HG03439 (cell line): Measurements from ENCODE around the gene ZNF430.
"Not testable (repeated sequence)": the region's sequence is repeated elsewhere in the genome, so short reads cannot be mapped to it uniquely, and the experiment has no call there.

Source experiments
- ATAC-seq: cut with Tn5 transposase; IDR thresholded peaks from one replicate; pipeline ENCODE4 v1.9.1; 2021; ENCODE audit warnings: mild to moderate bottlenecking, moderate library complexity; ENCODE audit not compliant: unreplicated experiment

The ZNF430 gene

DNA sequence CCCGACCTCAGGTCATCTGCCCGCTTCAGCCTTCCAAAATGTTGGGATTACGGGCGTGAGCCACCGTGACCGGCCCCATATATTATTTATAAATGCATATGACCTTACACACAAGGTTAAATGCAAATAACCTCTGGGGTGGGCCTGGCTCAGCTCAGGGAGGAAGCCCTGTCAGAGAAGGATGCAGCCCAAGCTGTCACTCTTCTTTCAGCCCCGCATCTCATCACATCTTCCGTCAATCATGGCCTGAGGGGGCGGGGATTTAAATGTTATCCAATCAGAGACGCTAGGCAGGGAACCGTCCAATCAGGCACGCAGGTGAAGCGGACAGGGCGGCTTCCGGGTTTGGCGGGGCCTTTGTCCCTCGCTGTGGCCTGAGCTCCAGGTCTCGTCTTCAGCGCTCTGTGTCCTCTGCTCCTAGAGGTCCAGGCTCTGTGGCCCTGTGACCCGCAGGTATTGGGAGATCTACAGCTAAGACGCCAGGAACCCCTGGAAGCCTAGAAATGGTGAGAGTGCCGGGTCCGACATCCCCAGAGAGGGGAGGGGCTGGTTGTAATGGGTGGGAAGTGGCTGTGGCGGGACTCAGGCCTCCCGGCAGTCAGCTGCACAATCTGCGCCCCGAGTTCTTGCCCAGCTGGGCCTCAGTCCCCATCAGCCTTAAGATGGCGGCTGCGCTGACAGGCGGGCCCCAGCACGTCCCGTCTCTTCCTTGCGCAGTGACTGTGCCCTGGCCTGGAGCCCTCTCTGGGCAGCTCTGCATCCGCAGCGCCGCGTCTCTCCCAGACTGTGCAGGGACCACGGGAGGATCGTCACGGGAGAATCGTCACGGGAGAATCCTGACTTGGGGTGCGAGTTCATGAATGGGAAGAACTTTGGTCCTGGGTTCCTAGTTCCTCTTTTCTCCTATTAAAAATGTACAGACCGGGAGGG is at the start of gene ZNF430:
TSS of gene ZNF430 (plus strand) at position 360 of the 930 bp plus-strand sequence. CDS start at position 504, 144 bp downstream.
- peak; percentile 96 for ATAC-seq

DNA sequence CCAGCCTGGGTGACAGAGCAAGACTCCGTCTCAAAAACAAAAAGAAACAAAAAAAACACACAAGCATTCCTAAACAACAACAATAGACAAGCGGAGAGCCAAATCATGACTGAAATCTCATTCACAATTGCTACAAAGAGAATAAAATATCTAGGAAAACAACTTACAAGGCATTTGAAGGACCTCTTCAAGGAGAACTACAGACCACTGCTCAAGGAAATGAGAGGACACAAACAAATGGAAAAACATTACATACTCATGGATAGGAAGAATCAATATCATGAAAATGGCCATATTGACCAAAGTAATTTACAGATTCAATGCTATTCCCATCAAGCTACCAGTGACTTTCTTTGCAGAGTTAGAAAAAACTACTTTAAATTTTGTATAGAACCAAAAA is 27.7 kb upstream of the ZNF430 start:
- not testable (repeated sequence) for ATAC-seq

DNA sequence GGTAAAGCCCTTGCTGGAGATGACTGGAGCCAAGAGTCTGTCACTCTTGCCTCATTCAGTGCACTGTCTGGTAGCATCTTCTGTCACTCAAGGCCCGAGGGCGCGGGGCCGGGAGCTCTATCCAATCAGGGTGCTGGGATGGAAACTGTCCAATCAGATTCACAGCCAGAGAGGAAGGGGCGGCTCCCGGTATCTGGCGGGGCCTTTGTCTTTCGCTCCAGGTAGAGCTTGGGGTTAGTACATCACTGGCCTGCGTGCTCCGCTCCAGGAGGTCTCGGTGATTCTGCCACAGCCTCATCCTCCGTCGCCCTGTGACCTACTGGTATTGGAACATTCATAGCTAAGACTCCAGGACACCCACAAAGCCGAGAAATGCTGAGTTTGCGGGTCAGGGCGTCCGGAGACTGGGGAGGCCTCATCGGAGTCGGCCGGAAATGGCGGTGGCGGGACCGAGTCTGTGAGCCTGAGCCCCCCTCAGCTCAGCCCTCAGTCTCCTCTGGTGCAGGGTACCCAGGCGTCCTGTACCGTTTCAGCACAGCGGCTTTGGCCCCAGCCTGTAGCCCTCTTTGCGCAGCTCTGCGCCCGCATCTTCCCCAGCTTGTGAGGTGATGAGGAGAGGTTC is 20.6 kb upstream of the ZNF430 start:
- ATAC-seq: peak; percentile 98

DNA sequence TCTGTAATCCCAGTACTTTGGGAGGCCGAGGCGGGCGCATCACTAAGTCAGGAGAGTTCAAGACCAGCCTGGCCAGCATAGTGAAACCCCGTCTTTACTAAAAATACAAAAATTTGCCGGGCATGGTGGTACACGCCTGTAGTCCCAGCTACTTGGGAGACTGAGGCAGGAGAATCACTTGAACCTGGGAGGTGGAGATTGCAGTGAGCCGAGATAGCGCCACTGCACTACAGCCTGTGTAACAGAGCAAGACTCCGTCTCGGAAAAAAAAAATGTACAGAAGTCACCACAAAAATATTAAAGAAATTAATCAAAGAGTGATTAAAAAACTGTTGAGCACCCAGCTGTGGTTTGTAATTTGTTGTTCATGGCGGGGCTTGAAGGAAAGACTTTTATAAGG is 781 bp downstream of the ZNF430 start:
- ATAC-seq: not testable (repeated sequence)

DNA sequence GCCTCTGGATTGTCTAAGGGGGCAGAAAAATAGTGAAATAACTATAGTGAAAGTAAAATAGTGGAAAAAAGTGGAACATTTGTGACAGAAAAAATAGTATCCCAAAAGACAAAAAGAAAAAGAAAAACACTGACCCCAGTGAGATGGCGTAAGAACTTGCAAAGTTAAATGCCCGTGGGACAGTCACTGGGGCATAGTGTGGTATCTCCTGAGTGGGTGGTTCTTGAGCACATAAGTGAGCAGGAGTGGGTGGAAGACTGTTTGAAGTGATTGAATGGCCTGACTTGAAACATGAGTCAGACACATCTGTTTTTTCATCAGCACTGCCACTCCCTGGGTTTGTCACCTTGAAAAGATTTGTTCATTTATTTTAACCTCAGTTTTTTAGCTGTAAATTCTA is 2.5 kb downstream of the ZNF430 start:
- ATAC-seq: no peak

DNA sequence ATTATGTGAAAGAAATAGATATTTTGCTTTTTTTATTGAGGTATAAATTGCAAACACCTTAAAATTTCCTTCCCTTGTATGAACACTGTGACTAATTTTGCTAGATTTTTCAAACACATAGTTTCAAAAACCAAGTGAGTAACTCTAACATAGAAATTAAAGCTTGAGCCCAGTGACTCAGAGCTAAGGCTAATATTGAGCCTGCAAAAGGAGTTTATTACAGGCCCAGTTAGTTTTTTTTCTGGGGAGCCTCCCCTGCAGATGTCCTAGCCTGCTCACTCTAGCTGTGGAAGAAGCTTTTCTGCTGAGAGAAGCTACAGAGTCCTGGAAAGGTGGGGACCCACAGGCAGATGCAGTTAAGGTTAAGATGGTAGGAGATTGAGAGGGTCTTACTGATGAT is 3.4 kb downstream of the ZNF430 start:
- no peak for ATAC-seq

DNA sequence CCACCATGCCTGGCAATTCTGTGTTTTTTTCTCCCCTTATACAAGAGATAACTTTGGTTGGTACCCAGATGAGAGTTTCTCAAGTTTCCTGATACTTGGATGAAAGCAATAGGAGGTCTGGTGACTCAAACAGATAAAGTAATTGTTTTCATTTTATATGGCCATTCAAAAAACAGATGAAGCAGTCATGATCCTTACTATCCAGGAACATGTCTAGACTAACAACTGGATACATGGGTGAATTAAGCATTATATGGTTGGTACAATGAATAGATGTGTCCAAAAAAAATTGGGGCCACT is 8.5 kb downstream of the ZNF430 start:
- ATAC-seq: no peak

DNA sequence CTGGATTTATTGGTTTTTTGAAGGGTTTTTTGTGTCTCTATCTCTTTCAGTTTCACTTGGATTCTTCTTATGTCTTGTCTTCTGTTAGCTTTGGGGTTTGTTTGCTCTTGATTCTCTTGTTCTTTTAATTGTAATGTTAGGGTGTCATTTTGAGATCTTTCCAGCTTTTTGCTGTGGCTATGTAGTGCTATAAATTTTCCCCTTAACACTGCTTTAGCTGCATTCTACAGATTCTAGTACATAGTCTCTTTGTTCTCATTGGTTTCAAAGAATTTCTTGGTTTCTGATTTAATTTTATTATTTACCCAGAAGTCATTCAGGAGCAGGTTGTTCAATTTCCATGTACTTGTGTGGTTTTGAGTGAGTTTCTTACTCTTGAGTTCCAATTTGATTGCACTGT is 24.6 kb downstream of the ZNF430 start:
- ATAC-seq: no peak

DNA sequence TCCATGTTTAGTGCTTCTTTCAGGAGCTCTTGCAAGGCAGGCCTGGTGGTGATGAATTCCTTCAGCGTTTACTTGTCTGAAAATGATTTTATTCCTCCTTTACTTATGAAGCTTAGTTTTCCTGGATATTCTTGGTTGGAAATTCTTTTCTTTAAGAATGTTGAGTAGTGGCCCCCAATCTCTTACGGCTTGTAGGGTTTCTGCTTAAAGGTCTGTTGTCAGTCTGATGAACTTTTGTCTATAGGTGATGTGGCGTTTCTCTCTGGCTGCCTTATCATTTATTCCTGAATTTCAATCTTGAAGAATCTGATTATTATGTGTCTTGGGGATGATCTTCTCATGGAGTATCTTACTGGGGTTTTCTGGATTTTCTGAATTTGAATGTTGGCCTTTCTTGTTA is 26.0 kb downstream of the ZNF430 start:
- ATAC-seq: no peak

DNA sequence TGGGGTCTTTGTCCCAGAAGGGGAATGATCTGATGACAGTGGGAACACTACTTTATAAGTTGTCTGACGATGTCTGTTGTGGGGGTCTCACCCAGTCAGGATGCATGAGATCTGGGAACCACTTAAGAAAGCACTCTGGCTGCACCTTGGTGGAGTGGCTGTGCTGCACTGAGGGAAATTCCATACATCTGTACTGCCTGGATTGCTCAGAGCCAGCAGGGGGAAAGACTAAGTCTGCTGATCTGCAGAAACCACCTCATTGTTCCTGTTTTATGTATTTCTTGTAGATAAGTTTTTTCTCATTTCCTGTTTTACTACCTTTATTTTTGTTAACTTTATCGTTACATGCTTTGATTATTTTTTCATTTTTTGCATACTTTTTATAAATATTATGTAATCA is 27.3 kb downstream of the ZNF430 start:
- ATAC-seq: no peak

DNA sequence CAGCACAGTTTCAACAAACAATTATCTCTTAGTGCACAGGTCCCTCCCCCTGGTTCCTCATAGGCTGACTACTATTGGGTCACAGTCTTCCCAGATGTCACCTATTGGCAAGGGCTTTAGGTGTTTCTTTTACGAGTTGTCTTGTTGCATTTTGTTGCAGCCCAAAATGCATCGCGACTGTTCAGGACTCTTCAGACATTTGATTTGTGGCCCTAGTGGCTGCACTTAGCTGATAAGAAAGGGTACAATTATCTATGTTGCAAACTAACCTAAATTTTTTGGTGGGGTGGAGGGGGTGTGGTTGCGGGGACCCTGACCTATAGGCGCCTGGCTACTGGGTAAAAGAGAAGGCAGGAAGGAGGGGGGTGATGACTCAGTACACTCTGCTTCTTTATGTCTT is 32.4 kb downstream of the ZNF430 start:
- no peak for ATAC-seq

DNA sequence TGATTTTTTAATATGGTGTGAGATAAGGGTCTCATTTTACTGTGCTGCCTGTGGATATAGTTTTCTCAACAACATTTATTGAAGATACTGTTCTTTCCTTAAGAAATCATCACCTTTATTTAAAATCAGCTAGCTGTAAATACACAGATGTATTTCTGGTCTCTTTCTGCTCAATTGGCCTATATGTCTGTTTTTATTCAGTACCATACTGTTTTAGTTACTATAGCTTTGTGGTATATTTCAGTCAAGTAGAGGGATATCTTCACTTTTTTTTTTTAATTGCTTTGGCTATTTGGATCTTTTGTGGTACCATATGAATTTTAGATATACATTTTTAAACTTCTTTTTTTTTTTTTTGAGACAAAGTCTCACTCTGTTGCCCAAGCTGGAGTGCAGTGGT is 44.9 kb downstream of the ZNF430 start:
- no peak for ATAC-seq

DNA sequence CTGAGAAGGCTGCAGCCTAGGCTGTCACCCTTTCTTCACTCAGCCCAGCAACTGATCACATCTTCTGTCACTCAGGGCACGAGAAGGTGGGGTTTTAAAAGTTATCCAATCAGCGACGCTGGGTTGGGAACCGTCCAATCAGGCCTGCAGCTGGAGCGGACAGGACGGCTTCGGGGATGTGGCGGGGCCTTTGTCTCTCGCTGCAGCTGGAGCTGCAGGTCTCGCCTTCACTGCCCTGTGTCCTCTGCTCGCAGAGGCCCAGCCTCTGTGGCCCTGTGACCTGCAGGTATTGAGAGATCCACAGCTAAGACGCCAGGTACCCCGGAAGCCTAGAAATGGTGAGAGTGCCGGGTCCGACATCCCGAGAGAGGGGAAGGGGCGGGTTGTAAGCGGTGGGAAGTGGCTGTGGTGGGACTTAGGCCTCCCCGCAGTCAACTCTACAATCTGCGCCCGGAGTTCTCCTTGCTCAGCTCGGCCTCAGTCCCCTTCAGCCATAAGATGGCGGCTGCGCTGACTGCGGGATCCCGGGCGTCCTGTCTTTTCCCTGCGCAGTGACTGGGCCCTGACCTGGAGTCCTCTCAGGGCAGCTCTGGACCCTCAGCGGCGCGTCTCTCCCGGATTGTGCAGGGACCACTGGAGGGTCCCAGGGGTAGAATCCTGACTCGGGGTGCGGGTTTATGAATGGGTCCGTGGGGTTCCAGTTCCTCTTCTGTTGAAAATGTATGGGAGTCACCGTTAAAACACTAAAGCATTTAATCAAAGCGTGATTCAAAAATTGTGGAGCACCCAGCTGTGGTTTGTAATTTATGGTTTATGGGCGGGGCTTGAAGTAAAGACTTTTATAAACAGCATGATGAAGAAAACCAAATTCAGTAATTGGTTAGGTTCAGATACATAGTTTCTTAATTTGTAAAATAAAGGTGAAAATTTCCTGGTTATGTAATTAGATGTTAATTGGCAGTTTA is 61.8 kb downstream of the ZNF430 start, which contains the start of gene ZNF714:
TSS of gene ZNF714 (plus strand) at position 193 of the 965 bp plus-strand sequence. CDS start 16,066 bp downstream, outside the sequence.
- ATAC-seq: peak; percentile 95

DNA sequence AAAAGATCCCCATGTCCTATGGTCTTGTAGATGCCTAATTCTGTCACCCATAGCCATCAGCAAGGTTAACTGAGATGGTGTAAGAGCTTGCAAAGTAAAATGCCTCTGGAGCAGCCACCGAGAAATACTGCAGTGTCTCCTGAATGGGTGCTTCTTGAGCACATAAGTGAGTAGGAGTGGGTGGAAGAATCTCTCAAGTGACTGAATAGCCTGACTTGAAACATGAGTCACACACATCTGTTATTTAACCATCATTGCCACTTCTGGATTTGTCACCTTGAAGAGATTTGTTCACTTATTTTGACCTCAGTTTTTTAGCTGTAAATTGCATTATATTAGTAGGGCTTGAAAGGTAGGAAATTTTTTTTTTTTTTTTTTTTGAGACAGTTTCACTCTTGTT is 63.9 kb downstream of the ZNF430 start:
- ATAC-seq: no peak

DNA sequence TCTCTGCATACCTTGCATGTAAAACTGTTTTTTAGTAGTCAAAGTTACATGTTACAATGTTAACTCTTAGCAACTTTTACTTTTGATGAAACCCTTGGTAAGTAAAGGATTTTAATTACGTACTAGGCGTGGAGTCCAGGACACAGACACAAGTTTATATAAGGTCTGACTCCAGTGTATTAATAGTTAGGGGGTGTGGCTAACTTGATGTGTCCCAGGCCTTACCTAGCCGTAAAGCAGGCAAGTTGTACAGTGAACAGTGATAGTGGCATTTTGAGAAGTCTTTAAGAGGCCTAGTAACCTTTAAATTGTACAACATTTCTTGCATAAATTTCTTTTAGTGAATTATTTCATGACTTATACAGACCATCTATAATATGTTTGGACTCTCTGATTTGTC is 67.4 kb downstream of the ZNF430 start:
- ATAC-seq: no peak

DNA sequence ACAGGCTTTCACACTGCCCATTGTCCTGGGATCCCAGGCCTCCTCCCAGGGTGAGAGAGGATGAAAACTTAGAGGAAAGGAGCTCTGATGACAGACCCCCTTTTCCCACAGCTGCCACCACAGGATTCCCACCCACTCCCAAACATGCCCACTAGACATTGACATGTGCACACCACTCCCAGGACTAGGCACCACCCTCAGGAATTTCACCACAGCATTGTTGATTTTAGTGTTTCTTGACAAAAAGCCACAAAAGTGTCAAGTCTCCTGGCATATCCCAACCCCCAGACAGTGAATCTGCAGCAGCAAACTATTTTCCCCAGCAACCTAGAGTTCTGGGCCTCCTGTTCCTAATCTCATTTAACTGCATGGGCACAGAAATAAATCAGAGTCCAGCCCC is 71.7 kb downstream of the ZNF430 start:
- ATAC-seq: no peak

DNA sequence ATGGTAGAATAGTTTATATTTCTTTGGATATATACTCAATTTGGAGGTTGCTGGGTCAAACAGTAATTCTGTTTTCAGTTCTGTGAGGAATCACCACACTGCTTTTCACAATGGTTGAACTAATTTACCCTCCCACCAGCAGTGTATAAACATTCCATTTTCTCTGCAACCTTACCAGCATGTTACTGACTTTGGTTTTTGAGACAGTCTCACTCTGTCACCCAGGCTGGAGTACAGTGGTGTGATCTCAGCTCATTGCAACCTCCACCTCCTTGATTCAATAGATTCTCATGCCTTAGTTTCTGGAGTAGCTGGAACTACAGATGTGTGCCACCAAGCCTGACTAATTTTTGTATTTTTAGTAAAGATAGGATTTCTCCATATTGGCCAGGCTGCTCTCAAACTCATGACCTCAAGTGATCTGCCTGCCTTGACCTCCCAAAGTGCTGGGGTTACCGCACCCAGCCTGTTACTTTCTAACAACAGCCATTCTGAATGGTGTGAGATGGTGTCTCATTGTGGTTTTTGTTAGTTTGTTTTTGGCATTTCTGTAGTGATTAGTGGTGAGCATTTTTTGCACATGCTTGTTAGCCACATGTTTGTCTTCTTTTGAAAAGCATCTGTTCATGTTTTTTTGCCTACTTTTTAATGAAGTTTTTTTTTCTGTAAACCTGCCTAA is 74.0 kb downstream of the ZNF430 start:
- no peak for ATAC-seq

DNA sequence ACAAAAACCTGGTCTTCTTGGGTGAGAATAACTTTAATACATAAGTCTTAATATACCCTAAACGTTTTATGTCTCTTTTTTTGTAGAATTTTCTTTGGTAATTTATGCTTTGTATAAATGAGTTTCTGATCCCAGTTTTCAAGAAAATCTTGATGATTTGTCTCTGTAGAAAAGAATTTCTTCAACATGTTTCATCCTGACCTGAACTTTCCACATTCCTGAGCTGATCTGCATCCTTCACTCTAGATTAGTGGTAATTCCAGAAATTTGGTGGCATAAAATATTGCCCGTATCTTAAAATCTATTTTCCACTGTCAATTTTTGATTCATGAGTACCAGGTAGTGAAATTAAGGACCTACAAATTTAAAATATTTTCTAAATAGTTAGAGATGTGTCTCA is 77.8 kb downstream of the ZNF430 start:
- no peak for ATAC-seq

DNA sequence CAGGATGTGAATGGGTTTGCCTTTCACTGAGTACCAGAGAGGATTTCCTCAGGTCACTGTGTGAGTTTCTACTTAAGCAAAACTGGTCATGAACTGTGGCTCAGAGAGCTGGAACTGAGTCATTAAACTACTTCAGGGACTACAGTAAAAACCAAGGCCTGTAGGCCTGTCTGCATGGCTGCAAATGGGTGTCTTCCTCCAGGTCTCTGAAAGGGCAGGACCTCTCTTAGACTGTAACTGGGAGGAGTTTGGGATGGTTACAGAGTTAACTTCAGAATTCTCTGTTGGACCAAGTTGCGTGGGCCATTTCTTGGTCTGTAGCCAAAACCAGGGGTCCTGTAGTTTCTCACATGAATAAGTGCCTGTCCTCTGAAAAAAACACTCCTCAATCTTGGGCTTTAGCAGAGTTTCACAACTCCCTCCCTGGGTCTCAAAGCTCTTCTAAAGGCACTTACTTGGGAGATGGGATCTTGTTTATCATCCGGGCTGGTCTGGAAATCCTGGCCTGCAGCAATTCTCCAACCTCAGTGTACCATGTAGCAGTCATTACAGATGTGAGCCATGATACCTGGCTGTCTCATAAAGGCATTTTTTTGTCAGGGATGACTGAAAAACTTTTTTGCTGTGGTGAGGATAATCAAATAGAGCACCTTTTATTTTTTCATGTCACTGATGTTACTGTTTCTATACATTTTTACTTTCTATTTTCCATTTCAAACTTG is 81.2 kb downstream of the ZNF430 start:
- ATAC-seq: no peak

DNA sequence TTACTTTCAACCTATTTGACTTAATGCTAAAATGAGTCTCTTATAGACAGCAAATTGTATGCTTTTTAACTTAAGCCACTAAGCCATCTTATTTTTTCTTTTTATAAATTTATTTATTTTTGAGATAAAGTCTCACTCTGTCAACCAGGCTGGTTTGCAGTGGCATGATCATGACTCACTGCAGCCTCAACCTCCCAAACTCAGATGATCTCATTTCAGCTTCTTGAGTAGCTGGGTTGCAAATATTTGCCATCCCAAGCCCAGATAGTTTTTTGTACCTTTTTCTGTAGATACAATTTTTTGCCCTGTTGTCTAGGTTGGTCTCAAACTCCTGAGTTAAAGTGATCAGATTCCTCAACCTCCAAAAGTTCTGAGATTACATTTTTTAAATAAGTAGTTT is 88.7 kb downstream of the ZNF430 start:
- no peak for ATAC-seq
